Left cardiac atrium (tissue), 4 donors: ENCODE measurements around the gene EIPR1. TPM values are rescaled to one million over a fixed set of nuclear protein-coding genes. Genes with fewer than 3 reads are reported as not detected.

Experiments used
- ATAC-seq, 2 donors: fragments of 200-7000 bp; cut with Tn5 transposase; one replicate each; pipeline ENCODE4 v1.9.1; 2020; ENCODE audit warnings: mild to moderate bottlenecking in 2 of 2, moderate library complexity in 2 of 2
- DNase-seq: peaks from one replicate; pipeline ENCODE4 v3.0.0-alpha.2; 2020
- intact Hi-C, 2 donors: fragments of 100-400 bp; cut with DNase I; formaldehyde crosslinking; loops; one replicate each; pipeline versions ENCODE4 v1.14.1 to v1.15.1; 2022 to 2023
- total RNA-seq, 2 donors: library from RNA; stranded (reverse); fragmentation: NEBNext Ultra II Directional; extraction: Animal tissue kit (Norgen Biotek cat#: 25700); gene quantifications; one replicate each; pipeline ENCODE4 v1.2.1, GENCODE V29; 2021
- donor health status: DM: no; HTN: yes; CAD: no.
- donor health status: DM: no; HTN: yes; CAD: no; lungs with severe emphysema.
- donor health status: DM: yes; HTN: yes; CAD: no.
- donor health status: Dilated cardiomyopathy.

Gene EIPR1
- total RNA-seq, 2 donors from 2014 or later, result 11.0 to 11.4 TPM

GRCh38 chr2:3246406-3246805, 131.2 kb downstream of the EIPR1 start:
- no peak for DNase-seq
- ATAC-seq, result no peak
- intact Hi-C loops, result no loop called here

GRCh38 chr2:3244486-3244885, 133.1 kb downstream of the EIPR1 start:
- ATAC-seq (no peak), DNase-seq (no peak)
- intact Hi-C loops, result no loop called here

- DNase-seq (no peak), ATAC-seq (no peak)
- intact Hi-C loops, result no loop called here
These were observed 133.8 kb downstream of the EIPR1 start for GRCh38 chr2:3243804-3244203.

GRCh38 chr2:3242747-3243369, 134.8 kb downstream of the EIPR1 start:
- ATAC-seq (no peak), DNase-seq (no peak)
- intact Hi-C loops, result no loop called here

GRCh38 chr2:3241971-3242746, 135.5 kb downstream of the EIPR1 start:
- no peak for DNase-seq
- intact Hi-C loops, result no loop called here

GRCh38 chr2:3238951-3239841, 138.4 kb downstream of the EIPR1 start:
- no peak for ATAC-seq
- no peak for DNase-seq
- intact Hi-C loops, result no loop called here

More at GRCh38 chr2:3241971-3242746, 135.5 kb downstream of the EIPR1 start:
- no peak for ATAC-seq

GRCh38 chr2:3236300-3237045, 141.1 kb downstream of the EIPR1 start:
- DNase-seq (no peak), ATAC-seq (no peak)
- intact Hi-C loops, result no loop called here

GRCh38 chr2:3233877-3234276, 143.7 kb downstream of the EIPR1 start:
- ATAC-seq, result no peak
- DNase-seq, result no peak
- intact Hi-C loops, result no loop called here

- no peak for ATAC-seq
- no peak for DNase-seq
- intact Hi-C loops, result no loop called here
These were observed 148.4 kb downstream of the EIPR1 start for GRCh38 chr2:3229221-3229620.

- DNase-seq (no peak), ATAC-seq (no peak)
- intact Hi-C loops, result no loop called here
These were observed 152.9 kb downstream of the EIPR1 start for GRCh38 chr2:3224681-3225080.

- ATAC-seq (no peak), DNase-seq (no peak)
- intact Hi-C loops, result no loop called here
These were observed 154.3 kb downstream of the EIPR1 start for GRCh38 chr2:3223080-3223923.

GRCh38 chr2:3222636-3223035, 155.0 kb downstream of the EIPR1 start:
- intact Hi-C loops, result no loop called here
- ATAC-seq, result no peak
- DNase-seq, result no peak

- DNase-seq (no peak), ATAC-seq (no peak)
- intact Hi-C loops, result no loop called here
These were observed 158.1 kb downstream of the EIPR1 start for GRCh38 chr2:3219536-3219935.

GRCh38 chr2:3217646-3218045, 160.0 kb downstream of the EIPR1 start:
- intact Hi-C loops, result no loop called here
- ATAC-seq (no peak), DNase-seq (no peak)

- DNase-seq (no peak), ATAC-seq (no peak)
- intact Hi-C loops, result no loop called here
These were observed 160.7 kb downstream of the EIPR1 start for GRCh38 chr2:3216841-3217495.

GRCh38 chr2:3214806-3215404, 162.7 kb downstream of the EIPR1 start:
- intact Hi-C loops, result no loop called here

GRCh38 chr2:3214065-3214464, 163.6 kb downstream of the EIPR1 start:
- DNase-seq, result no peak
- no peak for ATAC-seq
- intact Hi-C loops, result no loop called here

More at GRCh38 chr2:3214806-3215404, 162.7 kb downstream of the EIPR1 start:
- DNase-seq (no peak), ATAC-seq (no peak)
